NT2/D1 (cell line): ENCODE data around the gene SBF2.

Source experiments
- SUZ12 ChIP-seq: IDR thresholded peaks from 2 replicates; pipeline ENCODE4 v1.6.1; 2011; ENCODE audit not compliant: insufficient read length, insufficient read depth; ENCODE audit errors: extremely low read depth
- YY1 ChIP-seq: IDR thresholded peaks from 2 replicates; pipeline ENCODE4 v1.6.1; 2011; ENCODE audit not compliant: insufficient read length, insufficient read depth

GRCh38 chr11:9896902-9897301 is 397.1 kb downstream of the SBF2 start:
- TF ChIP-seq SUZ12 (no peak), YY1 (no peak)
